CD4-positive, alpha-beta T cell (primary cell): ENCODE data around the gene ANGEL1. TPM values are rescaled to one million over a fixed set of nuclear protein-coding genes. Genes with fewer than 3 reads are reported as not detected.
A peak's percentile ranks its signal among the peaks of the same experiment; 100 is the strongest.

Experiments
- ATAC-seq: fragments of 200-7000 bp; cut with Tn5 transposase; one replicate; pipeline ENCODE4 v1.10.0; 2022; ENCODE audit warnings: mild to moderate bottlenecking; ENCODE audit not compliant: poor library complexity
- CTCF ChIA-PET: fragments of 350-600 bp; sonication (Branson Sonifier 250); formaldehyde crosslinking; loops from one replicate; lab custom pipeline; 2021; ENCODE audit warnings: antibody characterized with exemption, inconsistent platforms; lab: Charles Lee
- POLR2A ChIA-PET: fragments of 350-600 bp; sonication (Branson Sonifier 250); formaldehyde crosslinking; loops from one replicate; lab custom pipeline; 2021; ENCODE audit warnings: antibody characterized with exemption, inconsistent platforms; lab: Charles Lee
- DNase-seq, 14 experiments: peaks; one replicate each; pipeline ENCODE4 v3.0.0-alpha.2; 2013 to 2020; ENCODE audit warnings: mixed read lengths in 2 of 14
- H3K27ac ChIP-seq, 2 donors: one replicate each; pipeline versions ENCODE4 v1.5.1 to v1.7.0; 2013; ENCODE audit warnings: low read length in 2 of 2, low read depth in 1 of 2, mild to moderate bottlenecking in 1 of 2
- H3K27me3 ChIP-seq, 2 experiments: 1 replicate in 1 of 2; 2 replicates in 1 of 2; pipeline versions ENCODE4 v1.6.1 to v1.7.0; 2013; ENCODE audit warnings: low read length in 2 of 2, control low read depth in 1 of 2, mild to moderate bottlenecking in 1 of 2, moderate library complexity in 1 of 2; ENCODE audit not compliant: insufficient read depth in 2 of 2, control insufficient read depth in 1 of 2
- H3K36me3 ChIP-seq: one replicate; pipeline ENCODE4 v1.6.1; 2013; ENCODE audit warnings: low read length, control low read depth; ENCODE audit not compliant: insufficient read depth
- H3K4me1 ChIP-seq: one replicate; pipeline ENCODE4 v1.6.1; 2013; ENCODE audit warnings: low read length, control low read depth; ENCODE audit not compliant: insufficient read depth
- H3K4me3 ChIP-seq: one replicate; pipeline ENCODE4 v1.5.1; 2013; ENCODE audit warnings: mild to moderate bottlenecking, low read length, moderate library complexity
- H3K9me3 ChIP-seq, 2 experiments: 1 replicate in 1 of 2; 2 replicates in 1 of 2; pipeline versions ENCODE4 v1.6.1 to v1.7.0; 2013; ENCODE audit warnings: low read length in 2 of 2, mild to moderate bottlenecking in 2 of 2, control low read depth in 1 of 2, moderate library complexity in 1 of 2; ENCODE audit not compliant: control insufficient read depth in 1 of 2, insufficient read depth in 1 of 2
- H3K27ac Mint-ChIP-seq: one replicate; pipeline ENCODE4 v1.8.0; 2020; ENCODE audit warnings: mixed read lengths
- H3K27me3 Mint-ChIP-seq: one replicate; pipeline ENCODE4 v1.8.0; 2021; ENCODE audit warnings: mixed read lengths
- H3K36me3 Mint-ChIP-seq: one replicate; pipeline ENCODE4 v1.8.0; 2021; ENCODE audit warnings: low read depth, mixed read lengths
- H3K4me1 Mint-ChIP-seq: one replicate; pipeline ENCODE4 v1.8.0; 2021; ENCODE audit warnings: low read depth, mixed read lengths
- H3K4me3 Mint-ChIP-seq: one replicate; pipeline ENCODE4 v1.8.0; 2020; ENCODE audit warnings: mild to moderate bottlenecking, mixed read lengths
- H3K9me3 Mint-ChIP-seq: one replicate; pipeline ENCODE4 v1.8.0; 2020; ENCODE audit warnings: mixed read lengths
- intact Hi-C, 2 experiments: fragments of 100-400 bp; cut with DNase I in 1 of 2; cut with micrococcal nuclease in 1 of 2; formaldehyde crosslinking; loops; one replicate each; pipeline versions ENCODE4 v1.15.1 to v1.9.0; 2023 to 2025; cut with DNase I, micrococcal nuclease
- total RNA-seq, 174 experiments: library from RNA in 2 of 174; stranded (reverse) in 2 of 174; gene quantifications; one replicate each; pipeline ENCODE4 v1.2.3 and lab custom pipeline; 2021 to 2026
- TF ChIP-seq, protein P1 (sequence below): fragments of 200-600 bp; IDR thresholded peaks from one replicate; pipeline ENCODE4 v1.8.0; 2022; ENCODE audit warnings: antibody characterized with exemption, mild to moderate bottlenecking

Gene ANGEL1
- total RNA-seq, 2 experiments from 2014 or later: 10.1 to 10.4 TPM

DNA sequence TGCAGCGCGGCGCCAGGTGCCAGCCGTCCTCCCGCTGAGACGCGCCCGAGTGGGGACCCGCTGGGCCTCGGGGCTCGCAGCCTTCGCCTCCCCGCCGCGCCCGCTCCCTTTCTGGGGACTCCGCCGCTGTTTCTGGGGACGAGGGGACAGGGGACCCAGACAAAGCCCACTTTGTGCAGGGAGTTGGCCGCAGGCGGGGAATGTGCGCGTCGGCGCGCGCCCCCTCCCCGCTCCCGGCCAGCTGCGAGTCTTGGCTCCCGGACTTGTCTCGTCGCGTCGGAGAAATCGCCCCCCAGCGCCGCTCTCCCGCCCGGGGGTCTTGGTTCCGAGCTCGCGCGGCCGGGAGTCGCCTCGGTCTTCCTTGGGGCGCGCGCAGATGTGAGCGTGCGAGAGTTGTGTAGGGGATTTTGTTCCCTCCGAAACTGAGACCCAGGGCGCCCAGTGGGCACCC, 50.7 kb downstream of the ANGEL1 start:
- peak; percentile 12 for ATAC-seq
- Histone ChIP-seq H3K27me3 (peaks cover 0 to 7% of the 10 kb centered on the region in 2 experiments), H3K9me3 (no peaks in the 10 kb centered on the region), H3K27ac (no peak overlapping the region), H3K4me3 (peak overlapping the region; percentile 49), H3K4me1 (peaks cover 27% of the 10 kb centered on the region), H3K36me3 (no peaks in the 10 kb centered on the region)
- TF ChIP-seq, protein P1, sequence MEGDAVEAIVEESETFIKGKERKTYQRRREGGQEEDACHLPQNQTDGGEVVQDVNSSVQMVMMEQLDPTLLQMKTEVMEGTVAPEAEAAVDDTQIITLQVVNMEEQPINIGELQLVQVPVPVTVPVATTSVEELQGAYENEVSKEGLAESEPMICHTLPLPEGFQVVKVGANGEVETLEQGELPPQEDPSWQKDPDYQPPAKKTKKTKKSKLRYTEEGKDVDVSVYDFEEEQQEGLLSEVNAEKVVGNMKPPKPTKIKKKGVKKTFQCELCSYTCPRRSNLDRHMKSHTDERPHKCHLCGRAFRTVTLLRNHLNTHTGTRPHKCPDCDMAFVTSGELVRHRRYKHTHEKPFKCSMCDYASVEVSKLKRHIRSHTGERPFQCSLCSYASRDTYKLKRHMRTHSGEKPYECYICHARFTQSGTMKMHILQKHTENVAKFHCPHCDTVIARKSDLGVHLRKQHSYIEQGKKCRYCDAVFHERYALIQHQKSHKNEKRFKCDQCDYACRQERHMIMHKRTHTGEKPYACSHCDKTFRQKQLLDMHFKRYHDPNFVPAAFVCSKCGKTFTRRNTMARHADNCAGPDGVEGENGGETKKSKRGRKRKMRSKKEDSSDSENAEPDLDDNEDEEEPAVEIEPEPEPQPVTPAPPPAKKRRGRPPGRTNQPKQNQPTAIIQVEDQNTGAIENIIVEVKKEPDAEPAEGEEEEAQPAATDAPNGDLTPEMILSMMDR: no peak
- Mint-ChIP-seq H3K4me1 (peaks cover 28% of the 10 kb centered on the region), H3K9me3 (no peaks in the 10 kb centered on the region), H3K36me3 (no peaks in the 10 kb centered on the region), H3K27me3 (peaks cover 30% of the 10 kb centered on the region), H3K27ac (peak overlapping the region; percentile 75), H3K4me3 (peak overlapping the region; percentile 88)
- CTCF ChIA-PET: no interaction called here
- DNase-seq: peak in 2 of 14 experiments; percentile 23 to 32
- POLR2A ChIA-PET: interaction anchor here (1.0 to 1.4 kb wide), 2 partner anchors 10 to 50 kb away, joined by 4 read pairs; partner anchors contain the start of gene ANGEL1
- intact Hi-C loops: no loop called here

DNA sequence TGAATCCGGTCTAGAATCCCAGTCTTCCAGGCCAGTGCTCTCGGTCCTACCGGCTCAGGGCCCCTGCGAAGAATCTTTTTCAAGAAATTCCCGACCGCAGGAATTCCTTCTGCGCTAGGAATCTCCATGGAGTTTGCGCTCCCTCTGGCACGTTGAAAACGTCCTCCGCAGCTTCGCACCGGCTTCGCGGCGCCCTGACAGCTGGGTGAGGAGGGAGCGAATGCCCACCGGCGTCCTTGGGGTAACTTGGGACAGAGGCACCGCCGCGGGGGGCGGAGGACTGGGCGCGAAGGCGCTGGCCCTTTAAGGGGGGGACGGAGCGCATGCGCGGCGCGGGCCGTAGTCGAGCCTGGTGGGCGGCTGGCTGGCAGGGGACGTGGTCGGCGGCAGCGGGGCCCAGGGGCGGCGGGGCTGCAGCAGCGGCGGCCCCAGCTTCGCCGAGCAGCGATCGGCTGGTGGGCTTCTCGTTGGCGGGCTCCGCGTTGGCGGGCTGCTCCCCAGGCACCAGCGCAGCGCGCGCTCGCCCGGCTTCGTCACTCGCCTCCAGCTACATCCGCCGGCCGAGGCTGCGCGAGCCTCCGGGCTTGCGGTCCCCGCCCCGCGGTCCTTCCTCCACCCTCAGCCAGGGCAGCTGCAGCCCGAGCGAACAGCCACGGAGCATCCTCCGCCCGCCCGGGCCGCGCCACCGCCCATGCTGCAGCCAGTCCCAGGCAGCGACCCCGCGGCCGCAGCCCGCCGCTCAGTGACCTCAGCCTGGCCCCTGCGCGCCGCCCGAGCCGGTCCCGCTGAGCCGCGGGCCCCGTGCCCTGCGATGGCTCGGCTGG, 51.3 kb downstream of the ANGEL1 start, which contains the start of gene VASH1:
TSS of gene VASH1 (plus strand) at position 333 of the 824 bp plus-strand sequence. CDS start 1,354 bp downstream, outside the sequence.
- Histone ChIP-seq H3K4me3 (peak within 1 kb of the TSS; percentile 49), H3K27ac (no peak within 1 kb of the TSS)

More for the DNA sequence above, 51.3 kb downstream of the ANGEL1 start, which contains the start of gene VASH1:
- H3K4me1 Mint-ChIP-seq: peaks cover 28% of the 10 kb centered on the region
- H3K27me3 Mint-ChIP-seq: peaks cover 30% of the 10 kb centered on the region
- H3K4me3 Mint-ChIP-seq: peak within 1 kb of the TSS; percentile 88
- ChIA-PET POLR2A (interaction anchor here (1.0 to 1.4 kb wide), 2 partner anchors 11 to 51 kb away, joined by 4 read pairs; partner anchors contain the start of gene ANGEL1), CTCF (no interaction called here)
- Histone ChIP-seq H3K36me3 (no peaks in the 10 kb centered on the region), H3K9me3 (no peaks in the 10 kb centered on the region), H3K27me3 (peaks cover 0 to 7% of the 10 kb centered on the region in 2 experiments), H3K4me1 (peaks cover 27% of the 10 kb centered on the region)
- intact Hi-C loops: no loop called here
- peak within 1 kb of the TSS; percentile 75 for H3K27ac Mint-ChIP-seq
- H3K36me3 Mint-ChIP-seq: no peaks in the 10 kb centered on the region
- H3K9me3 Mint-ChIP-seq: no peaks in the 10 kb centered on the region
- ATAC-seq (peak; percentile 68), DNase-seq (peak in 13 of 14 experiments; percentile 15 to 80 (median 49))
- TF ChIP-seq, protein P1: no peak
